K562 (cell line): ENCODE data around the gene MLN. TPM values are rescaled to one million over a fixed set of nuclear protein-coding genes. Genes with fewer than 3 reads are reported as not detected.
A peak's percentile ranks its signal among the peaks of the same experiment; 100 is the strongest.

Experiments used
- ATAC-seq: fragments of 200-7000 bp; cut with Tn5 transposase; 3 replicates; pipeline ENCODE4 v1.9.1; 2020; ENCODE audit warnings: moderate library complexity
- BruUV-seq: library from RNA; stranded (reverse); fragments of 400-500 nt; replicated peaks from 2 replicates; lab custom pipeline; 2021; lab: Mats Ljungman, UMichigan
- CTCF ChIA-PET: fragments of 300-600 bp; formaldehyde crosslinking; extraction: SDS; loops from one replicate; lab custom pipeline; 2021; ENCODE audit warnings: low intra/inter-chr PET ratio; lab: Yijun Ruan, JAX
- POLR2A ChIA-PET: fragments of 300-600, 350-650 bp; sonication (Branson Sonifier 250); formaldehyde crosslinking; extraction: SDS; loops from one replicate; lab custom pipeline; 2021; ENCODE audit warnings: antibody characterized with exemption, inconsistent platforms; lab: Yijun Ruan, JAX
- DNase-seq, 4 experiments: peaks; one replicate each; pipeline versions ENCODE4 v3.0.0 to v3.0.0-alpha.2; 2011 to 2018; ENCODE audit warnings: low spot score in 3 of 4, mixed read lengths in 3 of 4; ENCODE audit errors: extremely low read depth in 1 of 4
- FAIRE-seq: peaks from 2 replicates; lab custom pipeline; 2011; peaks lifted over from hg19 to GRCh38; lab: Jason Lieb, UNC
- H2AFZ ChIP-seq: 2 replicates; pipeline ENCODE4 v1.6.0; 2011; ENCODE audit warnings: low read depth, low read length, control low read depth, inconsistent platforms
- H3K27ac ChIP-seq: fragments of 200-600 bp; 3 replicates; pipeline ENCODE4 v1.8.0; 2011; ENCODE audit warnings: low read depth, mild to moderate bottlenecking, control low read depth, inconsistent platforms, low read length, moderate library complexity, mixed read lengths; ENCODE audit errors: extremely low read depth
- H3K27me3 ChIP-seq, 2 experiments: fragments of 300-600 bp in 1 of 2; 2 replicates in 1 of 2; 3 replicates in 1 of 2; pipeline versions ENCODE4 v1.6.0 to v1.8.0; 2011; ENCODE audit warnings: inconsistent platforms in 2 of 2, low read length in 2 of 2, mild to moderate bottlenecking in 1 of 2, mixed read lengths in 1 of 2, moderate library complexity in 1 of 2; ENCODE audit not compliant: control insufficient read depth in 2 of 2, insufficient read depth in 2 of 2
- H3K36me3 ChIP-seq: fragments of 300-600 bp; 3 replicates; pipeline ENCODE4 v1.8.0; 2011; ENCODE audit warnings: mild to moderate bottlenecking, low read length, inconsistent platforms; ENCODE audit not compliant: control insufficient read depth, insufficient read depth
- H3K4me1 ChIP-seq, 2 experiments: fragments of 200-600 bp in 1 of 2; replicated peaks in 1 of 2; 2 replicates in 1 of 2; 3 replicates in 1 of 2; pipeline versions ENCODE4 v1.5.1 to v1.8.0; 2011; ENCODE audit warnings: inconsistent platforms in 2 of 2, low read length in 2 of 2, mild to moderate bottlenecking in 1 of 2, mixed read lengths in 1 of 2, moderate library complexity in 1 of 2; ENCODE audit not compliant: control insufficient read depth in 2 of 2, insufficient read depth in 2 of 2
- H3K4me2 ChIP-seq: 2 replicates; pipeline ENCODE4 v1.6.1; 2011; ENCODE audit warnings: low read length, control low read depth, inconsistent platforms, mixed read lengths; ENCODE audit not compliant: insufficient read depth
- H3K4me3 ChIP-seq: fragments of 200-600 bp; sonication (generic), shearing (Covaris generic); 2 replicates; pipeline ENCODE4 v1.5.1; 2016; ENCODE audit warnings: control low read depth, inconsistent platforms
- H3K79me2 ChIP-seq: fragments of 200-600 bp; 3 replicates; pipeline ENCODE4 v1.8.0; 2011; ENCODE audit warnings: low read length, inconsistent platforms; ENCODE audit not compliant: control insufficient read depth, insufficient read depth
- H3K9ac ChIP-seq, 2 experiments: 2 replicates each; pipeline versions ENCODE4 v1.6.0 to v1.6.1; 2011; ENCODE audit warnings: low read depth in 2 of 2, low read length in 2 of 2, control low read depth in 1 of 2, inconsistent platforms in 1 of 2, mild to moderate bottlenecking in 1 of 2, mixed read lengths in 1 of 2; ENCODE audit not compliant: insufficient read depth in 1 of 2
- H3K9me1 ChIP-seq: one replicate; pipeline ENCODE4 v1.6.0; 2011; ENCODE audit warnings: inconsistent platforms, mild to moderate bottlenecking, low read length, moderate library complexity; ENCODE audit not compliant: control insufficient read depth, insufficient read depth
- H3K9me3 ChIP-seq: replicated peaks from 2 replicates; pipeline ENCODE4 v1.5.1; 2011; ENCODE audit warnings: low read depth, low read length, inconsistent platforms; ENCODE audit not compliant: control insufficient read depth, insufficient read depth
- H4K20me1 ChIP-seq: replicated peaks from 2 replicates; pipeline ENCODE4 v1.6.1; 2011; ENCODE audit warnings: low read length, inconsistent platforms, mixed read lengths; ENCODE audit not compliant: control insufficient read depth, insufficient read depth
- CHD4 ChIP-seq: fragments of 200-600 bp; sonication (generic); IDR thresholded peaks from 3 replicates; pipeline ENCODE4 v1.6.1; 2012; ENCODE audit warnings: low read depth, mild to moderate bottlenecking, mixed read lengths, low read length, inconsistent platforms; ENCODE audit not compliant: insufficient read depth, insufficient replicate concordance, poor library complexity, severe bottlenecking
- GTF2E2 ChIP-seq: fragments of 200-800 bp; sonication (Bioruptor generic); IDR thresholded peaks from 2 replicates; pipeline ENCODE4 v1.6.1; 2016; ENCODE audit warnings: missing genetic modification characterization, missing compliant biosample characterization
- RBBP5 ChIP-seq: fragments of 200-600 bp; sonication (generic); IDR thresholded peaks from 2 replicates; pipeline ENCODE4 v1.6.1; 2012; ENCODE audit warnings: borderline replicate concordance, mild to moderate bottlenecking, low read length, control low read depth, inconsistent platforms; ENCODE audit not compliant: insufficient read depth, poor library complexity, severe bottlenecking
- TRIM24 ChIP-seq, 2 experiments: fragments of 450-650 bp; IDR thresholded peaks; 2 replicates each; pipeline ENCODE4 v1.6.1; 2016
- ZFP36 ChIP-seq: fragments of 150-350 bp; IDR thresholded peaks from 2 replicates; pipeline ENCODE4 v1.6.1; 2018; ENCODE audit warnings: low read length, low read depth; ENCODE audit not compliant: partially characterized antibody
- WGBS: fragments of 100-300 bp; shearing (Covaris generic); methylation state at CpG from one replicate; pipeline ENCODE4 v1.1.6; 2016; ENCODE audit warnings: low coverage, mixed read lengths; ENCODE audit not compliant: insufficient coverage; ENCODE audit errors: missing lambda C conversion rate; 5-methylcytosine and 5-hydroxymethylcytosine counted together
- in situ Hi-C: fragments of 300-500 bp; cut with MboI; formaldehyde crosslinking; loops from 4 replicates; pipeline ENCODE4 v1.15.0; 2018; ENCODE audit warnings: inconsistent platforms, mixed read lengths
- intact Hi-C: fragments of 100-400 bp; cut with micrococcal nuclease; formaldehyde crosslinking; loops from 2 replicates; pipeline ENCODE4 v1.14.2; 2022
- polyA plus RNA-seq, 8 experiments: library from polyadenylated mRNA; depleted of rRNA in 4 of 8; stranded (reverse) in 5 of 8; unstranded in 3 of 8; fragments of >200 nt; fragmentation: Nextera tagmentation in 2 of 8; fragmentation: Illumina TruSeq in 1 of 8; extraction: Ambion mirVana in 2 of 8; extraction: Trizol in 1 of 8; gene quantifications; 2 replicates each; pipeline versions ENCODE4 v1.2.1 to v1.2.3, GENCODE V29; 2011 to 2014; ENCODE audit warnings: inconsistent platforms in 1 of 8, missing spikeins in 1 of 8
- total RNA-seq, 7 experiments: library from RNA; depleted of rRNA in 6 of 7; stranded (reverse); fragments of >200 nt in 6 of 7; fragmentation: Illumina TruSeq in 2 of 7; extraction: Trizol in 2 of 7; gene quantifications; 2 replicates each; pipeline versions ENCODE4 v1.2.1 to v1.2.3, GENCODE V29; 2011 to 2021; ENCODE audit warnings: low replicate concordance in 1 of 7
- TF ChIP-seq, protein P1 (sequence below), 3 experiments: IDR thresholded peaks in 2 of 3; conservative IDR thresholded peaks in 1 of 3; 2 replicates each; pipeline ENCODE4 v1.5.1; 2011 to 2012; ENCODE audit warnings: low read length in 3 of 3, mild to moderate bottlenecking in 3 of 3, control low read depth in 2 of 3, improper control_type of control experiment in 1 of 3, inconsistent platforms in 1 of 3, low read depth in 1 of 3, mixed read lengths in 1 of 3, moderate library complexity in 1 of 3; ENCODE audit not compliant: insufficient read depth in 2 of 3
- TF ChIP-seq, protein P2 (sequence below): fragments of 250-450 bp; sonication (Bioruptor Pico); IDR thresholded peaks from 2 replicates; pipeline ENCODE4 v1.5.0; 2021

The MLN gene
- total and polyA plus RNA-seq, 9 of the 15 experiments (the other 6 are each of a cell fraction or from before 2014, with no cell fraction given) = not detected

DNA sequence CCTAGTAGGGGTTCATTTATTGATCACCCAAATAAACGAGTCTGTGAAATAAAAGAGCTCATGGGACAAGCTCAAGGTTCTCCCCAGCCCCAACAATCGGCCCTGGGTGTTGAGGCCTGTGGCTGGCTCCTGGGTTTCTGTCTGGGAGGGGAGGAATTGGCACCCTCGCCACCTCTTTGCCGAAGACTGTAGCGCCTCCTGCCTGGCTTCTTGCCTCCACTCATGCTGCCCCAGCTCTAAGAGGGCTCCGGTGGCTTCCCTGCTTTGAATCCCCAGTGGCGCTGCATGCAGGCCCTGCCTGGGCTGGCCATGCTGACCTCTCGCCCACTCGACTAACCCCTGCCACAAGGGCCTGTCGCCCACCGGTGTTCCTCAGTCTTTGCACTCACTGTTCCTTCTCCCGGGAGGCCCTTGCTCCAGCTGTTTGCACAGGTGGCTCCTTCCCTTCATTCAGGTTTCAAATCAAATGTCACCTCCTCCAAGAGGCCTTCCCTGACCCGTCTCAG lies 5.4 kb downstream of the MLN start:
- peaks cover 10% of the 10 kb centered on the region; the same call in 1 of the 2 replicates for H4K20me1 ChIP-seq
- peaks cover 78 to 90% of the 10 kb centered on the region in 2 experiments for H3K27me3 ChIP-seq
- H3K27ac ChIP-seq = no peak overlapping the region
- H3K9me3 ChIP-seq = no peaks in the 10 kb centered on the region
- in situ Hi-C loops = no loop called here
- TF ChIP-seq RBBP5 (no peak), CHD4 (no peak), GTF2E2 (tag) (no peak), ZFP36 (peak; percentile 76), TRIM24 (IDR thresholded peaks at IDR 0.05) (no peak)
- TF ChIP-seq, protein P1, sequence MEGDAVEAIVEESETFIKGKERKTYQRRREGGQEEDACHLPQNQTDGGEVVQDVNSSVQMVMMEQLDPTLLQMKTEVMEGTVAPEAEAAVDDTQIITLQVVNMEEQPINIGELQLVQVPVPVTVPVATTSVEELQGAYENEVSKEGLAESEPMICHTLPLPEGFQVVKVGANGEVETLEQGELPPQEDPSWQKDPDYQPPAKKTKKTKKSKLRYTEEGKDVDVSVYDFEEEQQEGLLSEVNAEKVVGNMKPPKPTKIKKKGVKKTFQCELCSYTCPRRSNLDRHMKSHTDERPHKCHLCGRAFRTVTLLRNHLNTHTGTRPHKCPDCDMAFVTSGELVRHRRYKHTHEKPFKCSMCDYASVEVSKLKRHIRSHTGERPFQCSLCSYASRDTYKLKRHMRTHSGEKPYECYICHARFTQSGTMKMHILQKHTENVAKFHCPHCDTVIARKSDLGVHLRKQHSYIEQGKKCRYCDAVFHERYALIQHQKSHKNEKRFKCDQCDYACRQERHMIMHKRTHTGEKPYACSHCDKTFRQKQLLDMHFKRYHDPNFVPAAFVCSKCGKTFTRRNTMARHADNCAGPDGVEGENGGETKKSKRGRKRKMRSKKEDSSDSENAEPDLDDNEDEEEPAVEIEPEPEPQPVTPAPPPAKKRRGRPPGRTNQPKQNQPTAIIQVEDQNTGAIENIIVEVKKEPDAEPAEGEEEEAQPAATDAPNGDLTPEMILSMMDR (IDR thresholded peaks at IDR 0.05 in 2 of 3, conservative IDR thresholded peaks at IDR 0.05 in 1 of 3; ENCODE audit: insufficient read depth in 2 of 3, low read depth in 1 of 3, low read length in 3 of 3) = peak in 1 of 3 experiments; percentile 11; a peak in 1 of 6 replicates
- TF ChIP-seq, protein P2, sequence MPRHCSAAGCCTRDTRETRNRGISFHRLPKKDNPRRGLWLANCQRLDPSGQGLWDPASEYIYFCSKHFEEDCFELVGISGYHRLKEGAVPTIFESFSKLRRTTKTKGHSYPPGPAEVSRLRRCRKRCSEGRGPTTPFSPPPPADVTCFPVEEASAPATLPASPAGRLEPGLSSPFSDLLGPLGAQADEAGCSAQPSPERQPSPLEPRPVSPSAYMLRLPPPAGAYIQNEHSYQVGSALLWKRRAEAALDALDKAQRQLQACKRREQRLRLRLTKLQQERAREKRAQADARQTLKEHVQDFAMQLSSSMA (CRISPR knock-in tag) = no peak
- TF ChIP-seq, all 486 proteins: peak for 2
- intact Hi-C loops = no loop called here
- H3K79me2 ChIP-seq = no peaks in the 10 kb centered on the region
- no peak overlapping the region for H2AFZ ChIP-seq
- DNase-seq (no peak), FAIRE-seq (no peak), ATAC-seq (no peak; the same call in none of the 3 replicates)
- H3K4me2 ChIP-seq = no peak overlapping the region
- ChIA-PET POLR2A (interaction anchor here (0.5 to 1.0 kb wide), 5 partner anchors 11 to 788 kb away, joined by 3 to 4 read pairs (median 3); no protein-coding TSS in a partner anchor), CTCF (no interaction called here)
- H3K4me1 ChIP-seq = peaks cover 0 to 4% of the 10 kb centered on the region in 2 experiments; a peak in 1 of 5 replicates
- BruUV-seq = no TSS peak
- H3K9me1 ChIP-seq = peaks cover 3% of the 10 kb centered on the region
- H3K4me3 ChIP-seq = no peak overlapping the region
- 0 out of 4 replicates have a peak overlapping the region, but pooled peaks of 1 of the 2 experiments have one; percentile 57 for H3K9ac ChIP-seq
- 11% methylated on average over 13 of the region's 13 CpGs for WGBS
- no peaks in the 10 kb centered on the region for H3K36me3 ChIP-seq
